ENCODE data around the gene THSD8.
"Not testable (repeated sequence)": the region's sequence is repeated elsewhere in the genome, so short reads cannot be mapped to it uniquely, and the experiment has no call there.

THSD8 gene

DNA sequence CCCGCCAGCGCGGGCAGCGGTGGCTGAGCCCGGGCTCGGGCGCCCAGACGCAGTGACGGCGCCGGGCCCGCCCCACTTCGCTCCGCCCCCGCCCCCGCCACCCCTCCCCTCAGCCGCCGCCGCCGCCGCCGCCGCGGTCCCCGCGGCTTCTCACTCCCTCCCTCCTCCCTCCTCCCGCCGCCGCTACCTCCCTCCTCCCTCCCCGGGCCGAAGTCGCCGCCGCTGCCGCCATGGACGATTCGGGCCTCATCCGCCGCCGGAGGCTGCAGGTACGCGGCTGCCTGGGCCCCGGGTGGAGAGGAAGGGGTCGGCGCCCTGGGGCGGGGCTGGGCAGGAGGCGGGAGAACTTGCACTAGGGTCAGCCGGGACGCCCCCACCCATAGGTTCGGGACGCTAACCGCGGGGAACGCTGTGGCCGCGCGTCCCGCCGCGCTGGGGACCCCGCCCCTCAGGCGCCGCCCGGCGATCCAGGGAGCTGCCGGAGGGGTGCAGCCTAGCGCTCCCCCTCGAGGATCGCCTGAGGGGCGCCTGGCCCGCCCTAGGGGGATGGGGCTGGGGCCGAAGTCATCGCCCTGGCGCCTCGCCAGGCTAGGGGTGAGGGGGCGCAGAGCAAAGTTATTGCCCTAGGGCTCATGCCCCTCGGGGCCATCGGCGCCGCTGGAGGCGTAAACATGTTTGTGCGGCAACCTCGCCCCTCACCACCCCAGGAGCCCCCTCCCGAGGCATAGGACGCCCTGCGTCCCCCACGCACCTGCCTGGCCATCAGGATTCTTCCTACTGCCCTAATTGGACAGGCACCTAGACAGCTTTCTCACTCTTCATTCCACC lies 32.1 kb downstream of the THSD8 start:
- DNase-seq, result peak in 1 of 2 experiments; percentile 39

DNA sequence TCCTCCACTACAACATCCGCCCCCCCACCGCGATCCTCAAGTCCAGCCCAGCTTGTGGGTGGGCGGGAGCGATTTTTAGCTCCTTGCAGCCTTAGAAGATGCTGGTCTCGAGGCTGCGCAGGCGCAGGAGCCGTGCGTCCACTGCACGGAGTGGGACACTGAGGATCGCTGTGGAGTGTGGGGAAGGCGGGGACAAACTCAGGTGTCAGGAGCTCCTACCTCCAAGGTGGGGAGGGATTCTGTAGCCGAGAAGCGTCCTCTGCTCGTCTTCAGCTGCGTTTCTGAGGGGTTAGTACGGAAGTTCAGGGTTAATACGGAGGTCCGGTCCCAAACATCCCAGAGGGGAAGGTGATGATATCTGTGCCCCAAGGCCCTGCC lies 32.7 kb downstream of the THSD8 start, which contains the start of gene RTBDN:
Gene RTBDN (minus strand): TSS at position 14 of the 378 bp plus-strand sequence. CDS start 4,600 bp downstream, outside the sequence.
- DNase-seq, result no peak

DNA sequence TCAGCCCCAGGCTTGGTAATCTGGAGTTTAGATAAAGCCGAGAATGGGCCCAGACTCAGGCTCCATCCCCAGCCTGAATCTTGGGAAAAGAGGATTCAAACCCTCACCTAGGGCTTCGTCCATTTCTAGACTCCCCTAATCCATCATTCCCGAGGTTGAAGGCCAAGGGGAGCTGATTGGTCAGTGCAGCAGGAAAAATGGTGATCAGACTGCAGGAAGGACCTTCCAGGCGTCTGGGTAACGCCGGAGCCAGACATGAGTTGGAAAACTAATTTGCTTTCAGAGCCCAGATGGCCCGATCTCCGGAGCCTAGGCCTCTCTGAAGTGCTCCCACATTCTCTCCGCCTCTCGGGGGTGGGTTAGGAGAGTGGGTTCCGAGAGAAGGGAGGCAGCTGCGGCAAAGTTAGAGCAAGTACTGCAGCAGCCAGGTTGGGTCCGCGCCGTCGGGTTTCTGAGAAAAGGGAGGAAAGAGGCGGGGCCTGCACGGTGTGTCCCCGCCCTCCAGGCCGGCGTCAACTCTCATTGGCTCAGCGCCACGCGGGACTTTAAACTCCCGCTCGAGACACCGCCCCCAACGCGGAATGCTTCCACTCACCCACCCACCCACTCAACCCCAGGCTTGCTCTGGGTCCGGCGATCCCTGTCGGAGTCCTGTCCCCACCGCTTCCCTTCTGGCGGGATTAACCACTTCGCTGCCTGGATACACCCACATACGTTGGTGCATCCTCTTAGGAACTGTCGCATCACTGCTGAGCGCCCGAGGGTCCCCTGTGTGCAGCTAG lies 33.3 kb downstream of the THSD8 start:
- no peak for DNase-seq

DNA sequence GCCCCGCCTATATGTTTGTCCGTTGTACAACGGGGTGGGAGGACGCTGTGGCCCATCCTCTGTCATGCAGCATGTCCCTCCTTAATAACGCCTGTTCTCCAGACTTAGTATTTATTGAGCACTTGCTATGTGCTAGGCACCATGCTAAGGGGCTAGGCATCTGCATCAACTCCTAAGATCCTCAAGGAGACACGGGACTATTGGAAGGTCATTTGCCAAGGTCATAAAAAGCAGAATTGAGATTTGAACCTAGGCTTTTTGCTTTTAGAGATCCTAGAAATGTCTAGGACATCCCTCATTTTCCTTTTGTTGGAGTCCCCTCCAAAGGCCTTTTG lies 34.6 kb downstream of the THSD8 start:
- no peak for DNase-seq

DNA sequence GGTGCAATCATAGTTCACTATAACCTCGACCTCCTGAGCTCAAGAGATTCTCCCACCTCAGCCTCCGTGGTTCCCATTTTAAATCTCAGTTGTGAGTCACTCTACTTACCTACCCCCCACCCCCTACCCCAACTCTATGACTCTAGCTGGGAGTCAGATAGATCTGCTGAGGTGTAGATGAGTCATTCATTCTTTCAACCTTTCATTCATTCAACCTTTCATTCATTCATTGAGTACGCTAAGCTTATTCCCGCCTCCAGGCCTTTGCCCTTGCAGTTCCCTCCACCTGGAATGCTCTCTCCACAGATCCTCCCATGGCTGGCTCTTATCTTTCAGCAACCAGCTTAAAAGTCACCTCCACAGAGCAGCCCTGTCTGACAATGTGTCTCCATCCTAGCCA lies 35.4 kb downstream of the THSD8 start:
- DNase-seq, result no peak

DNA sequence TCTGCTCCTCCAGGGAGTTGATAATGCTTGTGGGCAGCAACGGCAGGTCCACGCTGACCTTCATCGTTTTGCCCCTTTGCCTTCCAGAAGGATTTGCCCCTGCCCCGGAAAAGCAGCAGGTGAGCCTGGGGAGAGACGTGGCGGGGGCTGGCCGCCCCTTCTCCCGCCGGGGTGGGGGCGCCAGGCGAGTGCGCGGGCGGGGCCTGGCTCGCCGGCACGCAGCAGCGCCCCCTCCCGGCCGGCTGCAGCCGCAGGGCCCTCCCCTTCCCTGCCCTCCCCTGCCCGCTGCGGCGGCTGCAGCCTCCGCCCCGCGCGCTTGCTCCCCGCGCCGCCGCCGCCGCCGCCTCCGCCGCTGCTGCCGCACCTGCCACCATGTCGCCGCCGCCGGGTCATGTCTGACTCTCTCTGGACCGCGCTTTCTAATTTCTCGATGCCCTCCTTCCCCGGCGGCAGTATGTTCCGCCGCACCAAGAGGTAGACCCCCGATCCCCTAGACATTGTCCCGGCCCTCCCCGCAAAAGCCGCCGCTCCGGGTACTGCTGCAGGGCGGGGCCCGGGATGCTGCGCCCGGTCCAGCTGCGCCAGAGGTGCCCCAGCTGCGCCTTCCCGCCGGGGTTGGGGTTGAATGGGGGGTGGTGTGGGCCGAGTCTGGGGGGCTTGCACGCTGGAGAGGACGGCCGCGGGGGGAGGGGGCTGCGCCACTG lies 36.5 kb downstream of the THSD8 start, which contains the start of gene MAST1:
Gene MAST1 (plus strand): TSS at position 334 of the 704 bp plus-strand sequence. CDS start 58 bp downstream, at position 392.
- DNase-seq, result peak in 1 of 2 experiments; percentile 16

DNA sequence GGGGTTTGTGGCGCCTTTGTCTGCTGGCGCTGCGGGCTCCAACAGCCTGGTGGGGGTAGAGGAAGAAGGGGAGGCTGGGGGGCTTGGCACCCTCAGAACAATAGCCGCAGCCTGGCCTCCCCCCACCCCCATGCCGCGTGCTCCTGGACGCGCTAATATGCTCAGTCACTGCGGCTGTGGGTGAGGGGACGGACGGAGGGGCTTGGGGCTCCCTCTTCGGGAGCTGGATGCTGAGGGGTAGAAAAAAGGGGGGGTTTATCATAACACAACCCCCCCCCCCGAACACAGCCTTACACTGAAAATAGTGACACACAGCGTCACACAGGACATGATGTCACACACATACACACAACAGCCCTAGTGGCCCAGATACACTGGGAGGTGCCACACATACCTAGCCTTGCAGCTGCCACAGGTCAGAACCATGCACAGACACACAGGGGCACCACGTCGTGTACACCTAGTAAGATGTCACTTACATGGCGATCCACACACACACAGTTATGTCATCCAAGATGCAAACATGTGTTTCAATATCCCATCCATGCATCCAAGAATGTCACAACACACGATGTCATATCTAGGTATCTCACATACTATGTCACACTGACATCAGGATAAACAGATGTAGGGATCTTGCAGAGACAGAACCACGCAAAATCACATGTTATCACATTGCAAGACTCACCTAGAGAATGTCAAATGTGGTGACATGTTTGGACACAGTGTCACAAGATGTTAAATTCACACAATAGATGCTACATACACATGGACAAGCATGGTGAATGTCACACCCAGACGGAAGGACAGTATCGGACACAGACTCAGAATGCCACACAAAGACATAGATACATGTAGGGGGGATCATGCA lies 37.3 kb downstream of the THSD8 start:
- no peak for DNase-seq

DNA sequence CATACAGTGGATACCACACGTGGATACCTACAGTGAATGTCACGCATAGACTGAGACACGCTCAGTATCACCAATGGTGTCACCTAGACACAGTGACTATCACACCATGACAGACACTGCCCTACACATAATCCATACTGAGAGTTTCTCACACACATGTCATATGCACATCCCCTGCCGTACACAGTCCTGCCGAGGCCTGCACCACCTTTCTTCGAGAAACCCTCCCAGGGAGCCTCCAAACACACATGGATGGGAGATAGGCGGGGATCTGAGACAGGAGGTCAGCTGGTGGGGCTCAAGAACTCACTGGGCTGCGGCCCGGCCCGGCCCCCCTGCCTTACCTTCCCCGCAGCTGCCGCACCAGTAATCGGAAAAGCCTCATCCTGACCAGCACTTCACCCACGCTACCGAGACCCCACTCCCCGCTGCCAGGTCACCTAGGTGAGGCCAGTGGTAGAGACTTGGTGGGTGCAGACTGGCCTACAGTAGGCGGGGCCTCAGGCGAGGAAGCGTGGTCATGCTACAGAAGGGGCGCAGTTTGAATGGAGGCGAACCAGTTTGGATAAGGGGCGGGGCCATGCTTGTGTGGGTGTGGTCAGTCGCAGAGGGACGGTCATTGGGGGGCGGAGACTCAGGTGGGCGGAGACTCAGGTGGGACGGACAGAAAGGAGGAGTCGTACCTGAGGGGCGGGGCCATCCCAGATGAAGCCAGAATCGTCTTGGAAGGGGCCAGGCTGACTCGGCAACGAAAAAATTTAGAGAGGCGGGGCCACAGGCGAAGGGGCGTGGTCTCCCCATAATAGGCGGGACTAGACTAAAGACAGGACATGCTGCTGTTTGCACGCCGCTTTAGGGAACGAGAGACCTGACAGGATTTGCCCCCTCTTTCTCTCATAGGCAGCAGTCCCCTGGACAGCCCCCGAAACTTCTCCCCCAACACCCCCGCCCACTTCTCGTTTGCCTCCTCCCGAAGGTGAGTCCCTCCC lies 38.5 kb downstream of the THSD8 start:
- DNase-seq, result no peak

DNA sequence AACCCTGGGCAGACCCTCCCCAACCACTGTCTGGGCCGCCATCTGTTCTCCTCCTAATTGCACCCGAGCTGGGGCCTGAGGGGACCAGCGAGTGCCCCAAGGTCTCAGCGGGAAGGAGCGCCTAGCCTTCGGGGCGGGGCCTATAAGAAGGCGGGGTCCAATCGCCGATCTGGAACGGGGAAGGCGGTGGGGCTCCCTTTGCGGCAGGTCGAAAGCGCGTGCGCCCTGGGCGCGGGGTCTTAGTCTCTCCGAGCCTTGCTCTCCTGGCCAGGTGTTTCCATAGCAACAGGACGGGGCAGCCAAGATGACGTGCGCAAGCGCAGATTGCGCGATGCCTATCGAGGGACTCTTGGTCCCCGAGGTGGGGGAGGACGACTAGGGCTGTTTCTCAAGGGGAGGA lies 39.2 kb downstream of the THSD8 start:
- DNase-seq, result no peak

DNA sequence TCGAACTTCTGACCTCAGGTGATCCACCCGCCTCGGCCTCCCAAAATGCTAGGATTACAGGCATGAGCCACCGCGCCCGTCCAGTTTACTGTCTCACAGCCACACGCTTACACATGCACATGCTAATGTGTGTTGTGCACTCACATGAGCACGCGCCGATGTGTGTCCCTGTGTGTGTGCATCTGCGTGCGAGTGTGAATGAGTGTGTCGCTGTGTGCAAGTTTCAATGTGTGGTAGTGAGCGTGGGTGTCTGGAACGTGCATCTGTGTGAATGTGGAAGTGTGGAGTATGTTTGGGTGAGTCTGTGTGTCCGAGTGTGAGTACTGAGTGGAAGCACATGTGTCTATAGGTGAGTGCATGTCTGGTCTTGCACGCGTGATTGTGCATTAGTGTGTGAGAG lies 40.6 kb downstream of the THSD8 start:
- DNase-seq, result no peak

DNA sequence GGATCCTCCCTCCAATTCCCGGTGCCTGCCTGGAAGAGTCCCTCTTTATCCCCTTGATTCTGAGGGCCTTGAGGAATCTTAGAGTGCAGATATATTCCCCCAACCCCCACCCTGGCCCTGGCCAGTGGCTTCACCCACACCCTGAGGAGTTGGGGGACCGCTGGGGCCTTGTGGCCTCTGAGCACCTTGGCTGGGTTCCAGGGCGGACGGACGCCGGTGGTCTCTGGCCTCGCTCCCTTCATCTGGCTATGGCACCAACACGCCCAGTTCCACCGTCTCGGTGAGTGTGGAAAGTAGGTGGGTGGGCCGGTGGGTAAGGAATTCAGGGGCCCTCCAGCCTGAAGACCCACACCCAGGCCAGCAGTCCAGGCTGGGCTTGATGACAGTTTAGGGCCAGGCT lies 41.5 kb downstream of the THSD8 start:
- DNase-seq, result no peak

DNA sequence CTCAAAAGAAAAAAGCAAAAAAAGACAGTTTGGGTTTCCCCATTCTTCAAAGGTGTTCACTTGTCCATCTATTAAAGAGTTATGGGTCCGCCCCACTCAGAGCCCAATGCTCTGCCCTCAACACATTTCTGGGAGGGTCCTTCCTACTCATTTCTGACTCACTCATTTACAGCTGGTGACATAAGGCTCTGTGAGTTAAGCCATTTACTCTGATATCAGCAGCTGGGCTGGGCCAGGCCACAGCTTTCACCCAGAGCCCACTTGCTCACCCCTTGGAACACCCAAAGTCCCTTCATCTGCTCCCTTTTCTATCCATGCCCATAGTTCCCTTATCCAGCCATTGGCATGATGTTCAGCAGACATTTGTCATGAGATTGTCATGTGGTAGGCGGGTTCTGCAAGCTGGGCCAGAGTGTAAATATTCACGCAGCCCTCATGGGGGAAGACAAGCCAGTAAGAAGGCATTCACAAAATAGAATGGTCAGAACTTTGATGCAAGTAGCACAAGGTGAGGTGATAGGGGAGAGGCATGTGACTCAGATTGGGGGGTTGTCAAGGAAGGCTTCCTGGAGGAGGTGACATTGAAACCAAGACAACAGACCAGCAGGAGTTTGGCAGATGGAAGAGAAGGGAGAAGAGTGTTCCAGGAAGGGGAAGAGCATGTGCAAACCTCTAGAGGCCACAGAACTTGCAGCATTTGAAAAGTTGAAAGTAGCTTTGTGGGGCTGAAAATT lies 42.3 kb downstream of the THSD8 start:
- DNase-seq, result no peak

DNA sequence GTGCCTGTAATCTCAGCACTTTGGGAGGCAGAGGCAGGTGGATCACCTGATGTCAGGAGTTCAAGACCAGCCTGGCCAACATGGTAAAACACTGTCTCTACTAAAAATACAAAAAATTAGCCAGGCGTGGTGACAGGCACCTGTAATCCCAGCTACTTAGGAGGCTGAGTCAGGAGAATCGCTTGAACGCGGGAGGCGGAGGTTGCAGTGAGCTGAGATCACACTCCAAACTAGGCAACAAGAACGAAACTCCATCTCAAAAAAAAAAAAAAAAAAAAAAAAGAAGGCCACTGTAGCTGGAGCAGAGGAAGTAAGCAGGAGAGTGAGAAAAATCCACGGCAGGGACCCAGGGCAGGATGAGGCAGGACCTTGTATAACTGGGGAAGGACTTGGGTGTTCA lies 44.7 kb downstream of the THSD8 start:
- DNase-seq, result not testable (repeated sequence)

DNA sequence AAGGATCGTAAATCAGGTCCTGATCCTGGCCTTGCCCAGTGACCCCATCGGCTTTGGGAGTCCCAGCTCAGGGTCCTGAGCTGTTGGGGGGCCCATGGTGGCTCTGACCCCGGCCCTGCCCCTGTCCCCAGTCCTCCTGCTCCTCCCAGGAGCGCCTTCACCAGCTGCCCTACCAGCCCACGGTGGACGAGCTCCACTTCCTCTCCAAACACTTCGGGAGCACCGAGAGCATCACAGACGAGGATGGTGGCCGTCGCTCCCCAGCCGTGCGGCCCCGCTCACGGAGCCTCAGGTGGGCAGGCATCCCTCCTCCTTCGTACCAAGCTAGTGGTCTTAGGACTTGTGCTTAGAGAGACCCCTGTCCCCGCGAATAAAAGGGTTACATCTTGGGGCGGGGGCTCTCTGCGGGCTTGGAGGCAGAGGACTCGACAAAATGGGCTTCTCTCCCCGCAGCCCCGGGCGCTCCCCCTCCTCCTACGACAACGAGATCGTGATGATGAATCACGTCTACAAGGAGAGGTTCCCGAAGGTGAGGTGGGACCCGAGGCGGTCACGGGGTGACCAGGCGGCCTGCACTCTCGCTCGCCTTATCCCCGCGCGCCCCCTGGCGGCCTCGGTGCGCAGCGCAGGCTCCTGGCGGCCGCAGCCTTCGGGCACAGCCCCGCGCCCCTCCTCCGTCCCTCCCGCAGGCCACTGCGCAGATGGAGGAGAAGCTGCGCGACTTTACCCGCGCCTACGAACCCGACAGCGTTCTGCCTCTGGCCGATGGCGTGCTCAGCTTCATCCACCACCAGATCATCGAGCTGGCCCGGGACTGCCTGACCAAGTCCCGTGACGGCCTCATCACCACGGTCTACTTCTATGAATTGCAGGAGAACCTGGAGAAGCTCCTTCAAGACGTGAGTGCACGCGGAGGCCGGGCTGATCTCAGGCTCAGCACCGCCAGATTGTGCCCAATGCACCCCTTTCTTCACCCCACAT lies 45.6 kb downstream of the THSD8 start:
- peak in 1 of 2 experiments; percentile 36 for DNase-seq
